HG03558 (cell line): ENCODE data around the gene PALM3.

Experiments
- ATAC-seq: cut with Tn5 transposase; IDR thresholded peaks from one replicate; pipeline ENCODE4 v1.9.1; 2021; ENCODE audit warnings: moderate number of reproducible peaks; ENCODE audit not compliant: unreplicated experiment; ENCODE audit errors: extremely low read depth

The PALM3 gene

GRCh38 chr19:14090509-14091080 is 28.7 kb upstream of the PALM3 start, which contains the start of gene SAMD1:
Gene SAMD1, minus strand, starts transcription at chr19:14090751.
- no peak for ATAC-seq

GRCh38 chr19:14089662-14090508 is 28.0 kb upstream of the PALM3 start:
- no peak for ATAC-seq

GRCh38 chr19:14089412-14089661 is 27.5 kb upstream of the PALM3 start:
- ATAC-seq: no peak

- ATAC-seq: no peak
These were observed 26.9 kb upstream of the PALM3 start for GRCh38 chr19:14088634-14089411.

- no peak for ATAC-seq
These were observed 24.2 kb upstream of the PALM3 start for GRCh38 chr19:14086098-14086497.

- ATAC-seq: no peak
These were observed 23.6 kb upstream of the PALM3 start, which contains the start of gene C19orf67 for GRCh38 chr19:14085309-14085995. Gene C19orf67, minus strand, starts transcription at chr19:14085783. Its CDS starts 156 bp downstream, at chr19:14085627.

GRCh38 chr19:14082675-14082960 is 20.7 kb upstream of the PALM3 start:
- no peak for ATAC-seq

- ATAC-seq: no peak
These were observed 20.2 kb upstream of the PALM3 start for GRCh38 chr19:14081797-14082674.

GRCh38 chr19:14080887-14081796 is 19.3 kb upstream of the PALM3 start:
- peak; percentile 48 for ATAC-seq

GRCh38 chr19:14078411-14078810 is 16.5 kb upstream of the PALM3 start:
- ATAC-seq: no peak

- ATAC-seq: no peak
These were observed 12.3 kb upstream of the PALM3 start for GRCh38 chr19:14073925-14074838.

- peak; percentile 42 for ATAC-seq
These were observed 11.5 kb upstream of the PALM3 start for GRCh38 chr19:14073261-14073924.

- no peak for ATAC-seq
These were observed 10.8 kb upstream of the PALM3 start, which contains the start of gene MISP3 for GRCh38 chr19:14072535-14073260. Gene MISP3, plus strand, starts transcription at chr19:14072786. Its CDS starts 524 bp downstream, at chr19:14073310.

- no peak for ATAC-seq
These were observed 8.6 kb upstream of the PALM3 start for GRCh38 chr19:14070268-14071050.

GRCh38 chr19:14066134-14066533 is 4.3 kb upstream of the PALM3 start:
- no peak for ATAC-seq

- no peak for ATAC-seq
These were observed 1.2 kb upstream of the PALM3 start for GRCh38 chr19:14063105-14063504.
